ENCODE results near the gene MINAR1.

DNA sequence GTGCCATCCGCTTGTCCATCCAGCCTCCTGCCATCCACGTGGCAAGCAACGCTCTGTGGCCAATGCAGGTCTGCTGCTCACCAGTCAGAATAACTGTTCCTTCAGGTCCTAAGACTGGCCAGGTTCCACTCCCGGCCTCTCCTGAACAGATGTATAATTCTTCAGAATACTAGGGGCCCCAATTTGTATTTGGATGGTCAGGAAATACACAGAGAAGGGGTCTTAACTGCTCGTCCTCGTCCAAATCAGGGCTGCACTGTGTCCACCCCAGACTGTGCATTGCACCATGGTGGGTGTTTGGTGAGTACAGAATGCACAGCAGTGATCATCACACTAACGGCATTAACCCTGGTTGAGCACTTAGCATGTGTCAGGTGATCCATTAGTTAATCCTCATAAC, 46.0 kb downstream of the MINAR1 start:
- no peak for TF ChIP-seq POLR2A (IDR thresholded peaks at IDR 0.05)
- TF ChIP-seq, protein P1, sequence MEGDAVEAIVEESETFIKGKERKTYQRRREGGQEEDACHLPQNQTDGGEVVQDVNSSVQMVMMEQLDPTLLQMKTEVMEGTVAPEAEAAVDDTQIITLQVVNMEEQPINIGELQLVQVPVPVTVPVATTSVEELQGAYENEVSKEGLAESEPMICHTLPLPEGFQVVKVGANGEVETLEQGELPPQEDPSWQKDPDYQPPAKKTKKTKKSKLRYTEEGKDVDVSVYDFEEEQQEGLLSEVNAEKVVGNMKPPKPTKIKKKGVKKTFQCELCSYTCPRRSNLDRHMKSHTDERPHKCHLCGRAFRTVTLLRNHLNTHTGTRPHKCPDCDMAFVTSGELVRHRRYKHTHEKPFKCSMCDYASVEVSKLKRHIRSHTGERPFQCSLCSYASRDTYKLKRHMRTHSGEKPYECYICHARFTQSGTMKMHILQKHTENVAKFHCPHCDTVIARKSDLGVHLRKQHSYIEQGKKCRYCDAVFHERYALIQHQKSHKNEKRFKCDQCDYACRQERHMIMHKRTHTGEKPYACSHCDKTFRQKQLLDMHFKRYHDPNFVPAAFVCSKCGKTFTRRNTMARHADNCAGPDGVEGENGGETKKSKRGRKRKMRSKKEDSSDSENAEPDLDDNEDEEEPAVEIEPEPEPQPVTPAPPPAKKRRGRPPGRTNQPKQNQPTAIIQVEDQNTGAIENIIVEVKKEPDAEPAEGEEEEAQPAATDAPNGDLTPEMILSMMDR (IDR thresholded peaks at IDR 0.05) = no peak

Measured in esophagus squamous epithelium (tissue), 4 donors.